Colon (tissue), 2 donors: ENCODE data around the gene GRB10.
"Not testable (repeated sequence)": the region's sequence is repeated elsewhere in the genome, so short reads cannot be mapped to it uniquely, and the experiment has no call there.

Experiments
- FAIRE-seq: peaks from 2 replicates; lab custom pipeline; 2012; peaks lifted over from hg19 to GRCh38; lab: Jason Lieb, UNC
- donor health status: control.
- donor health status: control.

The GRB10 gene

DNA sequence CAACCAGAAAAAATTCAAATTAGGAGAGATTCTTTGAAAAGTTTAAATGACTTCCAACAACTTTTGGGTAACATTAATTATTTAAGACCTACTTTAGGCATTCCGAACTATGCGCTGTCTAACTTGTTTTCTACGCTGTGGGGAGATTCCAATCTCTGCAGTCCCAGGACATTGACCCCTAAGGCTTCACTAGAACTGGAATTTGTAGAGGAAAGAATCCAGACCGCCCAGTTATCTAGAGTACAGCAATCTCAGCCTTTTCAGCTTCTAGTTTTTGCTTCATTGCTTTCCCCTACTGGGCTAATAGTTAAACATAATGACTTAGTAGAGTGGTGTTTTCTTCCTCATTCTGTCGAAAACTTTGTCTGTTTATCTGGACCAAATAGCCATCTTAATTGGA is 202.6 kb downstream of the GRB10 start:
- no peak for FAIRE-seq

DNA sequence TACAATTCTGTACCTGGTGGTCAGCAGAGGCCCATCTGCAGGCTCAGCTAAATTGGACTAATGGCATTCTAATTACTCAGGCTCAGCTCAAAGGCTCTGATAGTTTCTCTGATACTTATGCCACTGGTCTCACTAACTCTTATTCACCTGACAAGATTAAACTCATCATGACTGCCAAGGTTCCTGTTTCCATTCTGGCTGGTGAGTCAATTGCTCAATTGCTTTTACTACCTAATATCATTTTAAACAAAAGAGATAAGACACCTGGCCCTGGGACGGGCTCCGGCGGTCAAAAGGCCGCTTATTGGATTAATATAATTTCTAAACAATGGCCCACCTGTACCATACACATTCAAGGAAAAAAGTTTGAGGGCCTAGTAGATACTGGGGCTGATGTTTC is 204.6 kb downstream of the GRB10 start:
- not testable (repeated sequence) for FAIRE-seq

DNA sequence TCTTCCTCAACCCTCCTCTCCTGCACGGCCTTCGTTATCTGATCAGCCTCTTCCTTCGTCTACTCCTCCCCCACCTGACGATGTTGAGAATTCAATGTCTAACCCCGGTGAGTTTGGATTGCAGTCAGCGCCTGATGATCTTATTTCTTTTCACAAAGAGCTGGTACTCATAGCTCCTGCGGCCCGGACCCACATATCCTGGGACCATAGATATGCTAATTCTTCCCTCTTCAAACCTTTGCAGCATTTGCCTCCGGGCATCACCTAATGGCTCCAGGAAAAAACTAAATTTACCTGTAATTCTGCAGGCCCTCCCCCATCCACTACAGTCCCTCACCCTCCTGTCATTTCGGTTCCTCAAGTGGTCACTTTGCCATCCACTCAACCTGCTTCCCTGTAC is 205.1 kb downstream of the GRB10 start:
- FAIRE-seq = no peak

DNA sequence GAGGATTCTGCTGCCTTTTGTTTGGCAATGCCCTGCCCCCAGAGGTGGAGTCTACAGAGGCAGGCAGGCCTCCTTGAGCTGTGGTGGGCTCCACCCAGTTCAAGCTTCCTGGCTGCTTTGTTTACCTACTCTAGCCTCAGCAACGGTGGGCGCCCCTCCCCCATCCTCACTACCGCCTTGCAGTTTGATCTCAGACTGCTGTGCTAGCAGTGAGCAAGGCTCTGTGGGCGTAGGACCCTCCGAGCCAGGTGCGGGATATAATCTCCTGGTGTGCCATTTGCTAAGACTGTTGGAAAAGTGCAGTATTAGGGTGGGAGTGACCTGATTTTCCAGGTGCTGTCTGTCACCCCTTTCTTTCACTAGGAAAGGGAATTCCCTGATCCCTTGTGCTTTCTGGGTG is 206.3 kb downstream of the GRB10 start:
- not testable (repeated sequence) for FAIRE-seq

DNA sequence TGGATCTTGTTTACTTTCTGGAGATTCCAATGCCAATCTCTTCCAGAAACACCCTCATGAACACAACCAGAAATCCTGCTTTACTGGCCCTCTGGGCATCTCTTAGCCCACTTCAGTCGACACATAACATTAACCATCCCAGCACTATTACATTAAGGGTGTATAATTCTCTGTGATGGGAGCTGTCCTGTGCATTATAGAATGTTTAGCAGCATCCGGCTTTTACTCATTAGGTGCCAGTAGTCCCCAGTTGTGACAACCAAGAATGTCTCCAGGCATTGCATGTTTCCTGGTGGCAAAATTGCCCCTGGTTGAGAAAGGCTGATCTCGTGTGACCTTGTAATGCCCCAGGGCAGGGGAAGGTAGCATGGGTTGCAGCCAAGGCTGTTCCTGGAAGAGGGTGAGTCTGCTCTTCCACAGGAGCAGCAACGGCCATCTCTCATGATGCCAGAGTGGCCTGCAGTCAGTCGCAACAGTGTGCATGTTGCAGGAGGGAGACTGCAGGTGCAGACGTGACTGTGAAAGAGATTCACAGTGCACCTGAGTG is 214.9 kb downstream of the GRB10 start:
- no peak for FAIRE-seq

DNA sequence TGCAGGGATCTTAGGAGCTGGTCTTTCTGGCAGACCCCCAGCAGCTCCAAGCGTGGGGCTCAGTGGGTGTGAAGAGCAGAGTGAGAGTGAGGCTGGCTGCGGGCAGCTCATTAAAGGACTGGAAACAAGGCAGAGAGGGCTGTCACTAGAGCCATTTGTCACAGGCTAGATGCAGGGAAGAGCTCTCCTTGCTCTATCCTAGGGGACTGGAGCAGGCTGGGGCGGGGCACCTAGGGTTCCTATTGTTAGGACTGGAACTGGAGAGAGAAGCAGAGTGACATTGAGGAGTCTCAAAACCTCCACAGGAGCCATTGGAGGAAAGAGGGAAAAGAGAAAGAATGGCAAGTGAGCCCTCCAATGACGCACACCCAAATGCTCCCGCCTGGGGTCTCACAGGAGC is 216.7 kb downstream of the GRB10 start:
- no peak for FAIRE-seq

DNA sequence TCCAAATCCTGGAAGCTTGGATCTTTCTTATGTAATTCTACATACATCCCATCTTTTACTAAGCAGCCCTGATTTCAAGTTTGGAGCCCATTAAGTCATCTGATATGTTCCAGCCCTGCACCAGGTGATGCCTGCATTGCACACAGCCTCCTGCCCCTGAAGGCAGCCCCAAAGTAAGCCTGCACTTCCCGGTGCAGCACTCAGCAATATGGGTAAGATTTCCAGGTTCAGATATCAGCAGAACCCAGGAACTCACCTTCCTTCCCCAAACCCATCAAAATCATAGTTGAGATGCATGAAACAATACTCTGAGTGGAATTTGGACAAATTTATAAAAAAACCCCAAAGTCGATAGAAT is 217.2 kb downstream of the GRB10 start:
- no peak for FAIRE-seq

DNA sequence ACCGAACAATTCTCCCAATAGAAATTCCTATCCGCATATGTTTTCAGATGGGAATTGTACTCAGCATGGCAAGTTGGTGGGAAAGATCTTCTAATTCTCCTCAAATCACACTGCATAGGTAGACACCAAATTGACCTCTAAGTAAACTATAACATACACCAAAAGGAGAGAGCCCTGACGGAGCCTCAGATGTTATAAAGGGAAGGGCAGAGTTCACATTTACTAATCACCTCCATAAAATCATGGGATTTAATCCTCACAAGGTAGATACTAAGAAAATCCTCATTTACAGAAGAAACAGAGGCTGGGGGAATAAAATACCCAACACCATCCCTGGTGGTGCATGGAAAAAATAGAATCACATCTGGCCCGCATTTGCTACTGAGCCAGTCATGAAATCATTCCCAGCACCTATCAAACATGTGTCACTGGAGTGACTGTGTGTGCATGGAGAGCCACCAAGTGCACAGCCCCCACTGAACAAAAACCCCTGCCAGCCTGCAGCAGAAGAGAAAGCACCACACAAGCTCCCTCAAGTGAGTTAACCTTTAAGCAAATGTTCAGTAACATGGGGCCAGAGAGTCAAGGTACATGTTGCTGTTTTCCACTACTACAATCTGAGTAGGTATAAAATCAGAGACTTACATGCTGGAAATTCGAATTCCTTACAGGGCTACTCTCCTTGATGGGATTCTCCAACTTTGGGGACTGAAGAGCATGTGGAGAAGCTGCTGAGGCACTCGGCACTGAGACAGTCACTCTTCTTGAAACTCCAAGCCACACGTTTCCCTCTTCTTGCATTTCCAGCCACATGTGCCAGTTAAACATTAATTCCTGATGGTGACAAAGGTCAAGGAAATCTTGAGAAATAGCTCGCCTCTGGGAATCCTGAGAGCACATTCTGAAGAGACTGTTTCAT is 217.8 kb downstream of the GRB10 start, which contains the start of gene DDC:
DDC (minus strand) TSS at position 766 of the 919 bp plus-strand sequence. CDS start 21,320 bp downstream, outside the sequence.
- no peak for FAIRE-seq

DNA sequence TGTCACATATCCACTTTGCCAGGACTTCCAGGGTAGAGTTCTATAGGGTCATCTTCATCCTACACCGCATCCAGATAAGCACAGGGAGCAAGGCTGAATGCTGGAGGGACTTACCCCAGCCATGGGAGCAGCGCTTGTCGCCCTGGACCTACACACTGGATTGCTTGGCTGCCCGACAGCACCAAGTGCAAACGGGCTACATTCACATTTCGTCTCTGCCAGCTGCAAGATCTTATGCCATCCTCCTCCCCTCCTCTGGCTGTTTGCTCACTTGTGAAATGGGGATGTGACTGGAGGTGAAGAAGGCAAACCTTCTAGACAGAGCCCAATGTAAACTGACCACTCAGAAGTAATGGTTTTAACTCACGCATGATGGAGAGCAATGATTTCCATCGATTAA is 218.5 kb downstream of the GRB10 start:
- FAIRE-seq = no peak

DNA sequence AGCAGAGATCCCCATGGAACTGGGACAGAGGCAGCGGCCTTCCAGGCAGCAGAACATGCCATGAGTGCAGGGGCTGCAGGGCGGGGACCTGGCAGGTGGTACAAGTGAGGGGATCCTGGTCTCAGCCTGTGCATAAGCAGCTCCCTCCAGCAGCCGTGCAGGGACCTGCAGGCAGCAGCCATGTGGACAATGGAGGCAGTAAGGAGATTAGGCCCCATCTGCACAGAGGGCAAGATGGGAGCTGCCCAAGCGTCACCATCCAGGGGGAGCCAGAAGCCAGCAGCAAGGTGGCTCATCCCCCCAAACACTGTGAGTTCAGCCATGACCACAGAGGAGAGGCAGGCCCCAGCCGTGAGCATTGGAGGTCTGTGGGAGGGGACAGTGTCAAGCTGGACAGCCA is 220.6 kb downstream of the GRB10 start:
- no peak for FAIRE-seq

DNA sequence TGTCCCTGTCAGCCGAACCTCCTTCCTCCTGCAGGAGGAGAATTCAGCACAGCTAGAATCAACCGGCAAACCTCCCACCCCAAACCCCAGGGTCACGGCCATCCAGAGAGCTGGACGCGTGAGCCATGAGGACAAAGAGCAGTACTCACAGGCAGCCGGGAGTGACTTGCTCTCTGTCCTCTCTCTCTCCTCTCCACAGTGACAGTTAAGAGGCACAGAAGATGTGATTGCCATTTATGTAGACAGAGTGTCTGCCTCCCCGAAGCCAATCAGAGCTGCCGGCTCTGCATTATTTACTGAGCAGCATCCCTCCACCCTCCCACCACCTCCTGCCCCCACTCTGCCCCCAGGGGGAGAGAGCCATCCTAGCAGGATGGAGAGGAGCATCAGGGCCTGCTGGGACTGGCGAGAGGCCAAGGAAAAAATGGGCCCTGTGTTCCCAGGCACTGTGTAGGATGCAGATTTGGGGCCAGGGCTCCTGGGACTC is 221.8 kb downstream of the GRB10 start:
- FAIRE-seq = no peak

DNA sequence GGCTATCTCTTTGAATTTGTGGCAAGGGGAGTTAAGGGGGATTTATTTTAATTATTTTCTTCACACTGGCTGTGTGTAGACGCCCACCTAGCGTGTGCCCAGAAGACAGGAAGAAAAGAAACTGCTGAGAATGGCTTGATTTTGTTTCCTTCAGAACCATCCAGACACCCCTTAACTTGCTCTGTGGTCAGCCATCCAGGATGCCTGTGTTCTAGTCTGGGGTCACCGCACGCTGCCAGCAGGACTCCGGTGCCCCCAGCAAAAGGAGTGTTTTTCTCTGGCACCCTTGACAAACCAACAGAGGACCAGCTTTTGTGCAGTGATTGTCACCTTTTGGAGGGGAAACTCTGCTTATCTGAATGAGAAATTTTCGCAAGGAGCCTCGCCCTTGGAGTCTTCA is 222.8 kb downstream of the GRB10 start:
- no peak for FAIRE-seq

DNA sequence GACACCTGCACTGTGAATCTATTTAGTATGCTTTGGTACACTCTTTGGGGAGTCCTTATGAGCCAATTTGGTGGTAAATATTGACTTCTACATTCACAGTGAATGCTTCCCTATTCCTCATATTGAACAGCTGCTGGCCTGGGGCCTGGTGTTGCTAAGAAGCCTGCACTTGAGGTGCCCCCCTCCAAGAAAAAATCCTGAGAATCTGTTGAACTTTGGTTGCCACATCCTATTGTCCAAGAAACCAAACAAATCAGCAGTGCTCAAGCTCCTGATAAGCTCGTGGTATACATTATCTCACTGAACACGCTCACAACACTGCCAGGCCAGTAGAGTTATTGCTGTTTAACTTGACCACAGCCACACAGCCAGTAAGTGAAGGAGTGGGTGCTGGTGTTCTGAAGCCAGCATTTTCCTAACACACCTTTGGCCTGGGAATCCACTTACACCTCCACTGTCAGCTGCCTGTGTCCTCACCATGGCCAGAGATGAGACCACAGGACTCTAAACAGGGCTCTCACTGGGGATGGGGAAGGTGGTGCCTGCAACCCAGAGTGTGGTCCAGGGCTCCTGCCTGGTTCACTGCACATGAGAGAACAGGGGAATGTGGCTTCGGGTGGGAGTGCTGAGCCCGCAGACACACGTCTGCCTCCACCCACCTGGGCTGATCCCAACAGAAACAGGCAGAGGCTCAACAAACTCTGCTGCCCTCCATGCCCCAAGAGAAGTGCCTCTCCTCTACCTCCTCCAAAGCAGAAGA is 224.2 kb downstream of the GRB10 start:
- no peak for FAIRE-seq

DNA sequence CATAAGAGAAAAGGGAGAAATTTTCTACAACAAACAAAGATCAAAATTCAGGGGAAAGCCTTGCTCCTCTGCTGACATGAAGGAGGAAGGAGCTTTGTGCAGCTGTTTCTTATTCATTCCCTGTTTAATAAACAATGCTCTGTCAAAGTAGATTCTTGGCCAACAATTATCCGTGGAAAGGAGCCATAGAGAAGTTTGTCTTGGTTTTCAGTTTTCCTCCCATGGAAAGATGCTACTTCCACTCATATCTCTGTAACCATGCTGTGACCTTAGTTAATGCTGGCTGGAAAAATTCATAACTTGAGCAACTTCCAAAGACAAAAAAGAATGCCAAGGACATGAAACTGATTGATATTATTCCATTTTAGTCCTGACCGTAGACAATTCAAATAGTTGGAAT is 225.6 kb downstream of the GRB10 start:
- FAIRE-seq = no peak

DNA sequence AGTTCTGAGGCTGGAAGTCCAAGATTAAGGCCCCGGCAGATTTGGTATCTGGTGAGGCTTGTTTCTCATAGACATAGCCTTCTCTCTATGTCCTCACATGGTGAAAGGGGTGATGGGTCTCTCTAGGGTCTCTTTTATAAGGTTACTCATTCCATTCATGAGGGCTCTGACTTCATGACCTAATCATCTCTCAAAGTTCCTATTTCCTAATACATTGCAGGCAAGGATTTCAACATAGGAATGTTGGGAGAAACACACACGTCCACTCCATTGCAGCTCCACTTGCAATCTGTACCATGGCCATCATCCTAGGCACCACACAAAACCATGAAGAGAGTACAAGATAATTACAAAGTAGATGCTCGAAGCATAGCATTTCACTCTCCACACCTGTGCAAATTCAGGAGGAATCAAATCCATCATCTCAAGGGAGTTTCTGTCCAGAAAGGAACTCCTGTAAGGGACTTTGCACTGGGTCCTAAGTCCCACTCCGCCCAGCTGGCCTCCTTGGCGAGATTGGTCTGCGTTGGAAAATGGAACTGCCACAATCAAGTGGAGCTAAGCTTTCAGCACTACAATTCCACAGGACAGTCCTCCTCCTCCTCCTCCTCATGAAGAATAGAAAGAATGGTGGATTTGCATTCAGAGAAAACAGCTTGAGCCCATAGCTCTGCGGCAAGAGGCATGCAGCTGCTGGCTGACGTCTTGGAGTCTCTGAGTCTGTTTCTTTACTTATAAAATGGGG is 226.3 kb downstream of the GRB10 start:
- no peak for FAIRE-seq

DNA sequence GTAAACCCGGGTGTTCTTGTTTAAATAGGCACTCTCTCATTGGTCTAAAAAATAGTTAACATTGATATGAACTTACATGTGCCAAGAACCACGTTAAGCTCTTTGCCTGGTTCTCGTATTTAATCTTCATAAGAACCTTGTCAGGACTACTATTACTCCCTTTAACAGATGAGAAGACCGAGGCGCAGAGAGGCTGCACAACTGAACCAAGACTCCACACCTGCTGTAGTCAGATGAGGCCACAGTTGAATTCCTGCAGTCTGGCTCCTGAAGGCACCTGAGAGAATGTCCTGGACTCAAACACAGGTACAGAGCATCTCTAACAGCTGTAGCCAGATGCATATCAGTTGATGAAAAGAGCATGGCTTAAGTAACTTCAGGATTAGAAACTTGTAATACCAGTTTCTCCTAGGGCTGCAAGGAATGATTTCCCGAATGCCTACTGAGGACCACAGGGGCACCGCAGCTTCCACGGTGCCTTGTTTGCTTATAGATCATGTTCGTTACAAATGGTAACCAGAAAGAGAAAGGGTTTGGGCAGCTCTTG is 227.0 kb downstream of the GRB10 start:
- no peak for FAIRE-seq

DNA sequence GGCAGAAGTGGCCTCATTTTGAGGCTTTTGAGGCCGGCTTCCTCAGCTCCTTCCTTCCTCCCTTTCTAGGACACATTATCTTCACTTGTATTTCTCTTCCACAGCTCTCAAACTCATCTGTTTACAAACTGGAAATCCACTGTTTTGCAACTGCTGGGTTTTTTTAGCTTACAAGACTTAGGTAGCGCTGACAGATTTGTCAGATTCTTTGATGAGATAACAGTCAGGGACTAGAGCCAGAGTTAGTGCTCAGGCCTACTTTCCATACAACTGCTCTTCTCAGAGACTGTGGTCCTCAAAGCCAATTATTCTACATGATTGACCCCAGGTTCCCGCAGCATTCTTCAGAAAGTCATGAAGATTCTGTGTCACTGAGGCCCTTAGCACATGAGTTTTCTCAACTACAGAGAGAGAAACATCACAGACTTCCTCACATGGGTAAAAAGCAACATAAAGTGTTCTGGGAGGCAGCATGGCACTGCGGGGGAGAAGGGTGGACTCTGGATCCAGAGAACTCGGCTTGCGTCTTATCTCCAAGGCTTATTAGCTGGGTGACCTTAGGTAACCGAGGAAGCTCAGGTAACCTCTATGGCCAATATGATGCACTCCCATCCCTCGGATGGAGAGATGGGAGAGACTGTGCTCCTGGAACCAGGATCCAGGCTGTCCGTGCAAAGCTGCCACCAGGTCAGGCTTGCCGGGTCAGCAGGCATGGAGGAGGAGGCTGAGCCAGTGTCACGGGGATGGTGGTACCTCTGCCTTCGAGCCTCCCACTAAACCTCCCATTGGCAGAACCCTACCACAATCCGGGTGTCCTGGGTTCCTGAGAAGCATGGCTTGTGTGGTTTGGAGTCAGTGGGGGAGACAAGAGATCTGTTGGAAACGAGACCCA is 228.0 kb downstream of the GRB10 start:
- FAIRE-seq = no peak

DNA sequence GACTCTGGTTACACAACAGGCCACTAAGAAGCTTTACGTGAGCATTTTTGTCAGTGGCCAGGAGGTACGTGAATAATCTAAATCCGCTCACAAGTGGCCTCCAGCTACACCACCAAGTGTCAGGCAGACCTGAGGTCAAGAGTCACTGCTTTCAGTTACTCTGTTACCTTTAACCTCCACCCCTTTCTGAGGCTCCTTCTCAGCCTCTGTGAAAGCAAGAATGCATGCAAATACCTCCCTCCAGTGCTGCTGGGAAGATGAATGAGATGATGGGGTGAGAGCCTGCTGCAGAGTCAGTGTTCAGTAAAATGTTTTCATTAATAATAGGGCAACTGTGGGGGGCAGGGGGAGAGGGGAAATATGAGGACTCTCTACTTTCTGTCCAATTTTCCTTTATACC is 228.7 kb downstream of the GRB10 start:
- FAIRE-seq = no peak

DNA sequence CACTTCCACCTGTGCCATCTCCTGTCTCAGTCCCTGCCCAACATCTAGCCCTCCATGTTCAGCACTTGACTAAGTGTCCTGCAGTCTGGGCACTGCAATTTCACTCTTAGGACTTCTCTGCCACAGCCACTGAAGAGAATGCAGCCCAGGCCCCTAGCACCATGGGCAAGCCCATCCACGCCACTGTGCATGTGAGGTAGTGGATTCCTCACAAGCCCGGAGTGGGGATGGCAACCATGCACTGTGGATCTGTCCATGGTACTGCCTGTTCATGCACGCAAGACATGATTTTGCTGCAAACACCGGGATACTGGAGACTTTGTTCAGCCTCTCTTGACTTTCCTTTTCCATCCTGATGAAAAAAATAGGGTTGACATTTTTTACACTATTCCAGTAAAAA is 229.8 kb downstream of the GRB10 start:
- FAIRE-seq = no peak

DNA sequence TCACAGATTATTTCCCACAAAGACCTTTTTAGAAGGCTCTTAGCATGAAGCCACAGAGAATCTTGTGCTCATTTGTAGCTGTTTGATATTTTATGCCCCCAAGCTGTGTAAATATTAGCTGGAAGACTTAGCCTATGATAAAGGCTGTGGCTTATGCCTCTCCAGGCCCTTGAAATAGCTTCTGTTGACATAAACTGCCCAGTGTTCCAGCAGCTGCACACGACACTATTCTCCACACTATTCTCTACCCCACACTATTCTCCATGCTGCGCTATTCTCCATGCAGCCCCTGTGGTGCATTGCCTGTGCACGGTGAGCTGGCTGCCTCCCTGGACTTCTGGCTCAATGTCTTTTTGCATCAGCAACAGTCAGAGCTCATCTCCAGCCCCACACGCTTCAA is 230.6 kb downstream of the GRB10 start:
- no peak for FAIRE-seq

DNA sequence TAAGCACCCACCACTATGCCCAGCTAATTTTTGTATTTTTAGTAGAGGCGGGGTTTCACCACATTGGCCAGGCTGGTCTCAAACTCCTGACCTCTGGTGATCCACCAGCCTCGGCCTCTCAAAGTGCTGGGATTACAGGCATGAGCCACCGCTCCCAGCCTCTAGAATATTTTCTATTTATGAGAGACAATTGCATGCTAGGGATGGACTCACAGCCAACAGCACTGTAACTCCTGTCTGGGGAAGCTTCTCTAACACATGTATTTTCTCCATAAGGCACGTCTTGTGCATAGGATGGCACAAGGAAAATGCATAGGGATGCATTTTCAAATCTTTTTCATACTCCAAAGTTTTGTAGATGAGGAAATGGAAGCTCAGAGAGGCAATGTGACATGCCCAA is 237.1 kb downstream of the GRB10 start:
- FAIRE-seq = not testable (repeated sequence)
